ENCODE data around the gene UNC5A. TPM values are rescaled to one million over a fixed set of nuclear protein-coding genes. Genes with fewer than 3 reads are reported as not detected.

UNC5A gene
- not detected in 2 replicates for total RNA-seq (2013; cell fraction: nucleolus; rRNA removed)
- total RNA-seq (2014; rRNA removed) (not detected in 2 replicates), total RNA-seq (2014; rRNA removed; fragmentation: Illumina TruSeq; extraction: Trizol) (not detected in 2 replicates), total RNA-seq (2021) (not detected in 2 replicates), polyA plus RNA-seq (2011; rRNA removed) (not detected in 2 replicates), polyA plus RNA-seq (2014; fragmentation: Illumina TruSeq; extraction: Trizol) (not detected in 2 replicates), polyA plus RNA-seq (2014; fragmentation: Nextera tagmentation; extraction: Ambion mirVana) (not detected), polyA plus RNA-seq (2014; rRNA removed) (not detected in 2 replicates), polyA plus RNA-seq (2016; fragmentation: Nextera tagmentation; extraction: Ambion mirVana) (not detected), polyA minus RNA-seq (2011; rRNA and poly(A)+ RNA removed) (not detected in 2 replicates), Bru-seq, nascent RNA (percentile 6 among the genes with signal in this experiment), BruChase-seq, experiment 1, labeled RNA remaining after a 6-hour chase (not detected), BruChase-seq, experiment 2, labeled RNA remaining after a 2-hour chase (percentile 4 among the genes with signal in this experiment)
- polyA plus RNA-seq (2011; ENCODE audit: low read depth): not detected
- not detected in 2 replicates for polyA plus RNA-seq (2011; cell fraction: cytosol; rRNA removed)
- not detected in 2 replicates for polyA plus RNA-seq (2011; cell fraction: nucleus; rRNA removed)
- not detected in 2 replicates for polyA plus RNA-seq (2012)
- polyA minus RNA-seq (2011; cell fraction: cytosol; rRNA and poly(A)+ RNA removed): not detected in 2 replicates
- polyA minus RNA-seq (2011; cell fraction: nucleus; rRNA and poly(A)+ RNA removed): not detected in 2 replicates
- long read RNA-seq, experiment 1: 0 reads
- long read RNA-seq, experiment 2: 0 reads

DNA sequence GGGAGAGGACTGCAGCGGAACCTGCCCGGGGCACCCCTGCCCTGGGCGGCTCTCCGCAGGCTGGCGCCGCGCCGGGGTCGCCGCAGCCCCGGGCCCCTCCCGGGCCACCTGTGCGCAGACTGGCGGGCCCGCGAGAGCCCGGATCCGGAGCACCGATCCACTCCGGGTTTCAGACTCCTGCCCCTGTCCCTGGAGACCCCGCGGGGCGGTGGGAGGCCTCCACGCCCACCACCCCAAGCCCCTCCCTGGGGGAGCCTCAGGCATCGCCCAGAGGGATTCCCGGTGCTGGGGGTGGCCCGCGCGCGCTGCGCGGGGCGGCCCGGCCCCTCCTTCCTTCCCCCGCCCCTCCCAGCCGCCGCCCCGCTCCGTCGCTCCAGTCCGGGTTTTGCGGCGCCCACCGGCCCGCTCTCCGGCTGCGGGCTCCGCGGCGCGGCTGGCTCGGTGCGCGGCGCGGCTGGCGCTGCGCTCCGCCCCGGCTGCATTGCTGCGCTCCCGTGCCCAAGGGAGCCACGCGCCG is at the start of gene UNC5A:
Gene UNC5A (plus strand): TSS at position 479 of the 517 bp plus-strand sequence. CDS start 192 bp downstream, outside the sequence.
- peak; percentile 53 for ATAC-seq
- Histone ChIP-seq H3K4me2 (ENCODE audit: control insufficient read depth, insufficient read depth) (no peak within 1 kb of the TSS), H4K20me1 (ENCODE audit: control insufficient read depth, insufficient read depth) (no peaks in the 10 kb centered on the region), H3K79me2 (ENCODE audit: control insufficient read depth, insufficient read depth, low read length) (no peaks in the 10 kb centered on the region), H3K4me1 (ENCODE audit: control insufficient read depth, insufficient read depth, low read length) (no peaks in the 10 kb centered on the region), H2AFZ (ENCODE audit: control insufficient read depth, low read depth, low read length) (no peak within 1 kb of the TSS), H3K36me3 (ENCODE audit: control insufficient read depth in 2 of 2, insufficient read depth in 2 of 2, low read length in 1 of 2) (no peaks in the 10 kb centered on the region), H3K4me3 (no peak within 1 kb of the TSS), H3K9me3 (replicated peaks; ENCODE audit: control insufficient read depth, insufficient read depth, low read length) (no peaks in the 10 kb centered on the region), H3K27me3 (replicated peaks in 1 of 2; ENCODE audit: control insufficient read depth in 2 of 2, insufficient read depth in 2 of 2, low read length in 1 of 2) (peaks cover 4 to 17% of the 10 kb centered on the region in 2 experiments; a peak in 3 of 4 replicates), H3K27ac (ENCODE audit: control insufficient read depth, insufficient read depth) (no peak within 1 kb of the TSS), H3K9ac (ENCODE audit: control insufficient read depth, insufficient read depth, low read length) (no peak within 1 kb of the TSS)
- no peak for FAIRE-seq
- ChIA-PET CTCF (no interaction called here), RAD21 (ENCODE audit: unreplicated experiment) (no interaction called here), POLR2A (no interaction called here), SMC1A (ENCODE audit: uncharacterized antibody, unreplicated experiment) (no interaction called here)
- in situ Hi-C loops (cut with MboI): no loop called here
- WGBS (ENCODE audit: insufficient coverage, insufficient replicate concordance, low lambda C conversion rate, missing lambda C conversion rate): 24% methylated on average over 18 of the region's 65 CpGs
- intact Hi-C loops (cut with micrococcal nuclease; ENCODE audit: unreplicated experiment): loop anchor here (10.0 kb wide), 1 partner anchor 145 kb away; no protein-coding TSS in a partner anchor
- no TSS peak for BruUV-seq (replicated peaks)
- DNase-seq (ENCODE audit: low read depth, low spot score): no peak
- TF ChIP-seq, protein P1, sequence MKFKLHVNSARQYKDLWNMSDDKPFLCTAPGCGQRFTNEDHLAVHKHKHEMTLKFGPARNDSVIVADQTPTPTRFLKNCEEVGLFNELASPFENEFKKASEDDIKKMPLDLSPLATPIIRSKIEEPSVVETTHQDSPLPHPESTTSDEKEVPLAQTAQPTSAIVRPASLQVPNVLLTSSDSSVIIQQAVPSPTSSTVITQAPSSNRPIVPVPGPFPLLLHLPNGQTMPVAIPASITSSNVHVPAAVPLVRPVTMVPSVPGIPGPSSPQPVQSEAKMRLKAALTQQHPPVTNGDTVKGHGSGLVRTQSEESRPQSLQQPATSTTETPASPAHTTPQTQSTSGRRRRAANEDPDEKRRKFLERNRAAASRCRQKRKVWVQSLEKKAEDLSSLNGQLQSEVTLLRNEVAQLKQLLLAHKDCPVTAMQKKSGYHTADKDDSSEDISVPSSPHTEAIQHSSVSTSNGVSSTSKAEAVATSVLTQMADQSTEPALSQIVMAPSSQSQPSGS (IDR thresholded peaks at IDR 0.05; ENCODE audit: low read length): no peak
- peak; percentile 20 for TF ChIP-seq HDAC6 (IDR thresholded peaks at IDR 0.05; ENCODE audit: unreplicated experiment)

Data from GM12878 (cell line).